SK-N-MC (cell line): ENCODE measurements around the gene CDKAL1.

Experiments used
- EZH2 ChIP-seq: fragments of 200-600 bp; sonication (generic); IDR thresholded peaks from one replicate; pipeline ENCODE4 v1.6.1; 2017; ENCODE audit warnings: antibody characterized with exemption
- POLR2AphosphoS5 ChIP-seq: IDR thresholded peaks from 2 replicates; pipeline ENCODE4 v1.6.1; 2012; ENCODE audit warnings: mild to moderate bottlenecking, low read depth, low read length, borderline replicate concordance

GRCh38 chr6:20658516-20658915, 124.3 kb downstream of the CDKAL1 start:
- TF ChIP-seq EZH2 (no peak), POLR2AphosphoS5 (no peak)
